ENCODE data around the gene DEUP1.

- TF ChIP-seq CTCF (IDR thresholded peaks at IDR 0.05; ENCODE audit: insufficient read depth, low read length, poor library complexity, severe bottlenecking) (no peak), EZH2phosphoT487 (conservative IDR thresholded peaks at IDR 0.05; ENCODE audit: low read length) (no peak)
Observed at GRCh38 chr11:93468290-93468689, 137.7 kb downstream of the DEUP1 start.
